Erythroblast (primary cell): Measurements from ENCODE around the gene TMEM169.

Experiments
- DNase-seq, 2 experiments: peaks; one replicate each; lab custom pipeline; 2025; lab: John Stamatoyannopoulos, UW
- GATA1 ChIP-seq: IDR thresholded peaks from 2 replicates; pipeline ENCODE4 v1.6.1; 2011; ENCODE audit warnings: low read depth, mild to moderate bottlenecking, control low read depth, low read length, moderate library complexity
- POLR2A ChIP-seq: IDR thresholded peaks from 2 replicates; pipeline ENCODE4 v1.6.1; 2011; ENCODE audit warnings: mild to moderate bottlenecking, low read length

TMEM169 gene, protein sequence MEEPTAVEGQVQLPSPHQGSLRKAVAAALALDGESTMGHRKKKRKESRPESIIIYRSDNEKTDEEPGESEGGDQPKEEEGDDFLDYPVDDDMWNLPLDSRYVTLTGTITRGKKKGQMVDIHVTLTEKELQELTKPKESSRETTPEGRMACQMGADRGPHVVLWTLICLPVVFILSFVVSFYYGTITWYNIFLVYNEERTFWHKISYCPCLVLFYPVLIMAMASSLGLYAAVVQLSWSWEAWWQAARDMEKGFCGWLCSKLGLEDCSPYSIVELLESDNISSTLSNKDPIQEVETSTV

DNA sequence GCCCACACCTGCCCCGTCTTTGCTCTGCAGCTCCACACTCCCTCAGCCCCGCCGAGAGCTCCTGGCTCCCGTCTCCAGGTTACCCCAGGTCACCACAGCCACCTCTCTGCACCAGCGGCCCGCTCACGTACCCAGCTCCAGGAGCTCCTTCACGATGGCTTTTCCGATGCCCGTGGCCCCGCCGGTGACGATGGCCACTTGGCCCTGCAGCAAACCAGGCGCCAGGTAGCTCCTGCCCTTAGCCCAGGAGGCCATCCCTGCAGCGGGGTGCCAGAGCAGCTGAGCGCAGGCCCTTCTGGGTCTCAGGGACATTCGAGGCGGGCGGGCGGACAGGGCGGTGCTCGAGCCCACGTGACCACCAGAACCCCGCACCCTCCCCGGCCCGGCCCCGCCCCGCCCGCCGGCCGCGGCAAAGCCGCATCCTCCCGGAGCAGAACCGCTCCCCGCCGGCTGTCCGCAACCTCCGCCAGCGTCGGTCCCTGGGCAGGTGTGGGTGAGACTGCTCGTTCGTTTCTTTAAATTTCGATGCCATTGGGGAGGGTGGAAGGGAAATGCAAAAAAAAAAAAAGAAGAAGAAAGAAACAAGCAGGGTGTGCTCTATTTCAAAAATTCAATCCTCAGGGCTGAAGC, at the start of gene TMEM169, which contains the start of gene PECR:
TMEM169 (plus strand) TSS at position 433 of the 630 bp plus-strand sequence. CDS start 14,045 bp downstream, outside the sequence.
PECR (minus strand) TSS at position 323 of the 630 bp plus-strand sequence; CDS start at position 255, 68 bp downstream.
- peak; percentile 43 for TF ChIP-seq POLR2A
- no peak for TF ChIP-seq GATA1
- peak; percentile 82 to 87 for DNase-seq

DNA sequence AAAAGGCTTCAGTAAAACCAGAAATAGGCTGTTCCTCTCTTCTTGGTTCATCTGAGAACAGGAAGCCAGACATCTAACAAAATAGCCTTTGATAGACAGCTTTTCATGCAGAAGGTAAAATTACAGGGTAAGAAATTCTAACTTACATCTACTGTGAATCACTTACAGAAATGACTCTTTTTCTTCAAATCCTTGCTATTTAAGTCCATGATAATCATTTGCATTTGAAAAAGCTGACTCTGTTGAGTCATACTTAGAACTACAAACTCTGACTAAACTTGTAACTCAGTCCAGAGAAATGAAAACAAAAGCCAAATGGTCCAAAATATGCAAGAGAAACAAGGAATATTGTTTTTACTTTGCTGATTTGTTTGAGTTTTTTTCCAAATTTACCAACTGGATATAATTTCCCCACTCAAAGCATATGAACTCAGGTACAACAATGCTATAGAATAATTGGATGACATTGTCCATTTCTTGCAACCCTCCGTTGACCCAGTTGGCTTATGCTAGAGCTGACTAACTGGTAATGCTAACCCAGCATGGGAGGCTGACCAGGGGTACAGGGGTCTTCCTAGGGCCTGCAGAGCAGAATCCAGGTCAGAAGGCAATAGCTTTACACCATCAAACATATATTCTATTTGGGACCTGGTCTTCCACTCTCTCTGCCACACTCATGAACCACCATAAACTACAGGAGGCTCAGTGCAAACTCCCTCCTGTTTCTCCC, 49.6 kb upstream of the TMEM169 start:
- DNase-seq: no peak
- TF ChIP-seq POLR2A: no peak
- TF ChIP-seq GATA1: no peak

DNA sequence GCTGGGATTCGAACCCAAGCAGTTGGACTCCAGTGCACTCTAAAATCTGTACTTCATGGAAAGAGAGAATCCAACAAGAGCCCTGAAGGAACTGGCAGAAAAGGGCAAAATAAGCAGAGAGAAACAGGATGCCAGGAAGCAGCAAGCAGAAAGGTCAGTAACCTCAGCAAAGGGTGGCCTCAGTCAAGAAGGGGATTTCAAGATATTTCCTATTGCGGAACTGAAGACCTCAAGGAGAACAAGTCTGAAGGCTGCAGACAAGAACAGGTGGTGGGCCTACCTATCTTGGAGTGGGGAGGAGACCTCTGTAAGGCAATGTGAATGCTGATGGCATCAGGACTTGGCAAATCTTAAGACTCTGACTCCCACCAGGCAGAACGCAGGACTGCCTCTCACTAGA, 48.3 kb upstream of the TMEM169 start:
- no peak for DNase-seq
- TF ChIP-seq GATA1 (no peak), POLR2A (no peak)

DNA sequence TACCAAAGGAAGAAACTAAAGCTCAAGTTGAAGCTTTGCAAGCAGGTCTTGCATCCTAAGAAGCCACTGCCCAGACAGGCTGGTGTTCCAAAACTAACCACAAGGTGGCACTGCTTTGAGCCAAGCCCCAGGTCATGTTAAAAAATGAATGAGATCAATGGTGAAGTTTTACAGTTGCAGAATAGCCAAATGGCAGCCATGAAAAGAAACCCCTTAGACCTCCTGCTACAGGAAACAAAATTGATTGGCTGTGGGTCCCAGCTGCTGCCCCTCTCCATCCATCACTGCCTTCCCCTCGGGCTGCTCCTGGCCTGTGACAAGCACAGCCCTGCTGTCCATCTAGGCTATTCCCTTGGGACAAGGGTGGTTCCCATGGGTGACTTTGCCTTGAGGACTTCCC, 47.7 kb upstream of the TMEM169 start:
- DNase-seq: peak; percentile 73 to 86

DNA sequence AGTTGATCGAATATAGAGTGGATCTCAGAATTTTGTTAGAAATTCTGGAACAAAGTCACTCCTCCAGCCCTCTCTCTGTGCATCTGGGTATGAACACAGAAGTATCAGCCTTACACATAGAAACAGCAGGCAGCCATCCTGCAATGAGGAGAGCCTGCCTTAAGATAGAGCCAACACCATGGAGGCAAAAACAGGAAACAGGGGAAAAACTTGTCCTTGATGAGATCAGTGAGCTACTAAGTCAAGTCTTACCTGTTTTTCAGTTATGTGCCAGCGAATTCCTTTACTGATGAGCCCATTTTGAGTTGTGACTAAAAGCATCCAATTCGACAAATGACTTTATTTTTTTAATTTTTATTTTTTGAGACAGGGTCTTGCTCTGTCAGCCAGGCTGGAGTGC, 41.8 kb upstream of the TMEM169 start:
- DNase-seq: no peak
- TF ChIP-seq GATA1: no peak
- TF ChIP-seq POLR2A: no peak

More for the DNA sequence above, 47.7 kb upstream of the TMEM169 start:
- TF ChIP-seq POLR2A: no peak
- TF ChIP-seq GATA1: no peak

DNA sequence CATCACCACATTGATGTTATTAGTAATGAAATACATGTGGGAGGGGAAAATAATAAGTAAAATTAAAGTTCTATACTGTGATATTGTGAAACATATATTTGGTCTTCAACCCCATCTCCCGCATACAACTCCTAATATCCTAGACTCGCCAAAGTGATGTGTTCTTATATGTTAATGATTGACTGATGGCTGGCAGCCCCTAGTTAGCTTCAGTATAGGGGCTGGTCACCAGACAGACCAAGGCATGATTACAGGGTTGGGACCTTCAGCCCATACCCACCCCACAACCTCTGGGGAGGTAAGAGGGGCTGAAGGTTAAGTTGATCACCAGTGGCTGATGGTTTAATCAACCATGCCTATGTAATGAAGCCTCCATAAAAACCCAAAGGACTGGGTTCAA, 40.3 kb upstream of the TMEM169 start:
- DNase-seq: no peak
- TF ChIP-seq POLR2A: no peak
- no peak for TF ChIP-seq GATA1

DNA sequence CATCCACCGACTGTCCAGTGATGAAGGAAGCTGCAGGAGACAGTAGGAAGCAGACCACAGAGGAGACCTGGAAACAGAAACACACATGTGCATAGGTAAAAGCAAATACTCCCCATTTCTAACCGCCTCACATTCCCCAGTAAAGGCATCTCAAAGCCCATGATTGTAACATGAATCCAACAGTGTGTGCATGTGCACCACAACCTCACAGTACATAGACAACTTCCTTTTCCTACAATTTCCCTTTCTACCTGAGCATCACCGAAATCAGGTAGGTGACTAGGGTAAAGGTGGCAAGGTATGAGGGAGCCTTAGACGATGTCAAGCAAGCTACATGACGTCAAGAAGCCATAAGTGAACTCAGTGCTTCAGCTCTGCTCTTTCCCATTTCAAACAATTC, 37.8 kb upstream of the TMEM169 start:
- no peak for DNase-seq
- TF ChIP-seq POLR2A: no peak
- no peak for TF ChIP-seq GATA1

DNA sequence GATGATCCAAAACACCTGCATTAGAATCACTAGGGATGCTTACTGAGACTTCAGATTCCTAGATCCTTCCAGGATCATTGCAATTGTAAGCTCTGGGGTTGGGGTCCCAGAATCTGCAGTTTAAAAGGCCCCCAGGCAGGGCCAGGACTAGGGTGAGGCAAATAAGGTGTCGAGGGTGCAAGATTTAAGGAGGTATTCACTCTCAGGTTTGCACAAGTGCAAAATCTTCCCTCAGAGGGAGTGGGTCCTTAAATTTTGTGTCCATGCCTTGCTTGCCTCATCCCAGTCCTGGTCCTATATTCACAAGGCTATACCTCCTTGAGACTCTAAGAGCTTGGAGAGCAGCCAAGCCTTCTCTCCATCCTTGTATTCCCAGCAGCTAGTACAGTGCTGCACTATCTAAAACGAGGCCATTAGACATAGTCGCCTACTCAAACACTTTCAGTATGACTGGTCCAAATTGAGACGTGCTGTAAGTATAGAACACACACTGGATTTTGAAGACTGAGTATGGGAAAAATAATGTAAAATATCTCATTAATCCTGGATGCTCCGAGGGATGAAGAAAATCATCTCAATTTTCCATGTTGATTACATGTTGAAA, 36.7 kb upstream of the TMEM169 start:
- no peak for DNase-seq
- TF ChIP-seq POLR2A (no peak), GATA1 (no peak)

DNA sequence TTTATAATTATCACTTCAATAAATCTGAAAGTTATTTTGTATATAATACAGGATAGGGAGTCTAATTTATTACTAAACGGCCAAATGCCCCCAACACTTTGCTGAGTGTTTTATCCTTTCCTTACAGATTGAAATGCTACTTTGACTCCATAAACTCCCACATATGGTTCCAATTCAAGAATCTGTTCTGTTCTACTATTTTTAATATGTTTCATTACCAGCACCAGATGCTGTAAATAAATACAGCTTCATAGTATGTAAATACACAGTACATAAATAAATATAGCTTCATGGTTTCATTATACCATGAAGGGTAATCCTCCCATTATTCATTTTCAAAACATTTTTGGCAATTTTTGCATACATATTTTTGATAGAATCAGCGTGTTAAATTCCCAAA, 34.3 kb upstream of the TMEM169 start:
- TF ChIP-seq GATA1: no peak
- TF ChIP-seq POLR2A: no peak
- no peak for DNase-seq

DNA sequence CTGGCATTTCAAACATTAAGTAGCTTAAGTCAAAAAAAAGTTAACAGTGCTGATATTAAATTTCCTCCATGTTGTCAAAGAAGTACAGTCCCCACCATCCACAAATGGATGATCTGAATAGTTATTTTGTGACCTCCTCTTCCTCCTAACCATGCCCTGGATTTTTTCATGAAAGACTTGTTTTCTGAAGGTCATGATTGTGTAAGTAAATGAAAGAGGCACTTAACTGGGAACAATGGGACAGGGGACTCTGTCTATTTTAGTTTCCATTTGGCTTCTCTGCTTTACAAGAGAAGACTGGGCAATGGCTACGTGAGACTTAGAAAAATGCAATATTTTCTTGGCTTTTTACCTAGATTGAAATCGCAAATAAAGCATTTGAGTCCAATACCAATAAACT, 32.3 kb upstream of the TMEM169 start:
- TF ChIP-seq GATA1 (no peak), POLR2A (no peak)

DNA sequence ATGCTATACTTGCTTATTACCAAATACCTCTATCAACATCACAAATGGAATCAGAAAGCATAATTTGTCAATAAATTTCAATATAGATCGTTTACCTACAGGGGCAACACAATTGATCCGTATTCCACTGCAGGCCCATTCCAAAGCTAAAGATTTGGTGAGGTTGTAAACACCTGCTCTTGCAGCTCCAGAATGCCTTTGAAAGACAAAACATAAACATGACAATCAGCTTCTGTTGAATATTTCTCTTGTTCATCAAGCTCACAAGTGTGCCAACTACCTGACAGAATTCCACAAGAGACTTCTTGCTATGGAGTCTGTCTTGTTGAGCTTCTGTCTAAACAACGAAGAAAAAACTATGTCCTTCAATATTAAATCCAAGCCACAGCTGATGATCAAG, 30.4 kb upstream of the TMEM169 start:
- TF ChIP-seq GATA1 (no peak), POLR2A (no peak)
- no peak for DNase-seq

More for the DNA sequence above, 32.3 kb upstream of the TMEM169 start:
- no peak for DNase-seq

DNA sequence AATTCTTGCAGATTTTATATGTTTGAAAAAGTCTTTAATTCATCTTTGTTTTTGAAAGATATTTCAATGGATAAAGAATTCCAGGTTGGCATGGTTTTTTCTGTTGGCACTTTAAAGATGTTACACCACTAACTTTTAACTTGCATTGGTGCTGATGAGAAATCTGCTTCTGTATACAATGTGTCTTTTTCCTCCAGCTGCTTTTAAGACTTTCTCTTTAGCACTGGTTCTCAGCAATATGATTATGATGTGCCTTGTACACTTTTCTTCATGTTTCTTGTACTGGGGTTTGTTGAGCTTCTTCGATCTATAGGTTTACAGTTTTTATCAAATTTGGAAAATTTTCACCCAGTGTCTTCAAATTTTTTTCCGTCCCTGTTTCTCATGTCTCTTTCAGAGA, 29.3 kb upstream of the TMEM169 start:
- no peak for DNase-seq
- TF ChIP-seq POLR2A (no peak), GATA1 (no peak)

DNA sequence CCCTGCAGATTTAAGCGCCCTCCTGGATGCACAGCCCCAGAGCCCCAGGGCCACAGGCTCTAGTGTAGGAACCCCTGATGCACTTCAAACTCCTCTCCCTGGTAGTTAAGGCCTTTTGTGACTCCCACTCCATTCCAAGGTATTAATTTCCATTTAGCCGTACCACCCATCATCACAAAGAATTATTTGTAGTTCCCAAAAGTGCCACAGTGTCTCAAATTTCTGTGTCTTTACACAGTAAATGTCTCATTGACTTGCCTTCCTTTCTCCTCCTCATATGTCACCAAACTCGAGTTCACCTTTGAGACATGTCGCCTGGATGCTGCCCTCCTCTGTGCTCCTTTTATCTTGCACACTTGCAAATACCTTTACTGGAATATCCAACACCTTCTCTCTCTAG, 26.0 kb upstream of the TMEM169 start:
- no peak for DNase-seq
- TF ChIP-seq POLR2A (no peak), GATA1 (no peak)
